Measurements from ENCODE around the gene GRM8.

GRCh38 chr7:126493801-126494200, 758.9 kb downstream of the GRM8 start:
- TF ChIP-seq, protein P1, sequence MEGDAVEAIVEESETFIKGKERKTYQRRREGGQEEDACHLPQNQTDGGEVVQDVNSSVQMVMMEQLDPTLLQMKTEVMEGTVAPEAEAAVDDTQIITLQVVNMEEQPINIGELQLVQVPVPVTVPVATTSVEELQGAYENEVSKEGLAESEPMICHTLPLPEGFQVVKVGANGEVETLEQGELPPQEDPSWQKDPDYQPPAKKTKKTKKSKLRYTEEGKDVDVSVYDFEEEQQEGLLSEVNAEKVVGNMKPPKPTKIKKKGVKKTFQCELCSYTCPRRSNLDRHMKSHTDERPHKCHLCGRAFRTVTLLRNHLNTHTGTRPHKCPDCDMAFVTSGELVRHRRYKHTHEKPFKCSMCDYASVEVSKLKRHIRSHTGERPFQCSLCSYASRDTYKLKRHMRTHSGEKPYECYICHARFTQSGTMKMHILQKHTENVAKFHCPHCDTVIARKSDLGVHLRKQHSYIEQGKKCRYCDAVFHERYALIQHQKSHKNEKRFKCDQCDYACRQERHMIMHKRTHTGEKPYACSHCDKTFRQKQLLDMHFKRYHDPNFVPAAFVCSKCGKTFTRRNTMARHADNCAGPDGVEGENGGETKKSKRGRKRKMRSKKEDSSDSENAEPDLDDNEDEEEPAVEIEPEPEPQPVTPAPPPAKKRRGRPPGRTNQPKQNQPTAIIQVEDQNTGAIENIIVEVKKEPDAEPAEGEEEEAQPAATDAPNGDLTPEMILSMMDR (IDR thresholded peaks at IDR 0.05) = no peak
- TF ChIP-seq POLR2A (IDR thresholded peaks at IDR 0.05) = no peak
